ENCODE results near the gene MSL2. TPM values are rescaled to one million over a fixed set of nuclear protein-coding genes. Genes with fewer than 3 reads are reported as not detected.
A peak's percentile ranks its signal among the peaks of the same experiment; 100 is the strongest.
"Not testable (repeated sequence)": the region's sequence is repeated elsewhere in the genome, so short reads cannot be mapped to it uniquely, and the experiment has no call there.

The MSL2 gene
- total RNA-seq, 1 experiment from 2014 or later = 28.5 TPM

GRCh38 chr3:136146981-136147729 is 49.0 kb downstream of the MSL2 start:
- peaks cover 33% of the 10 kb centered on the region for H3K4me1 ChIP-seq
- no peaks in the 10 kb centered on the region for H3K27me3 Mint-ChIP-seq (ENCODE audit: insufficient read depth, unreplicated experiment)
- H3K27me3 ChIP-seq (replicated peaks; ENCODE audit: control insufficient read depth, insufficient read depth, low read length) = no peaks in the 10 kb centered on the region
- CTCF ChIA-PET = no interaction called here
- TF ChIP-seq CTCF (IDR thresholded peaks at IDR 0.05; ENCODE audit: insufficient read depth in 1 of 2, low read depth in 1 of 2, low read length in 1 of 2, severe bottlenecking in 1 of 2, unreplicated experiment in 1 of 2) = no peak
- DNase-seq = no peak
- intact Hi-C loops (cut with micrococcal nuclease; ENCODE audit: unreplicated experiment) = loop anchor here (1.0 to 5.0 kb wide), 2 partner anchors 49 to 105 kb away; partner anchors contain the start of genes MSL2 and PCCB
- H3K4me3 ChIP-seq (ENCODE audit: low read depth, low read length) = no peak overlapping the region
- H3K9me3 ChIP-seq = no peaks in the 10 kb centered on the region
- H3K4me1 Mint-ChIP-seq (ENCODE audit: low read depth, unreplicated experiment) = peaks cover 35% of the 10 kb centered on the region
- H3K36me3 Mint-ChIP-seq (ENCODE audit: insufficient read depth, unreplicated experiment) = peaks cover 66% of the 10 kb centered on the region
- H3K36me3 ChIP-seq (ENCODE audit: control insufficient read depth, insufficient read depth, low read length) = no peaks in the 10 kb centered on the region
- no TSS peak for BruUV-seq (replicated peaks)
- POLR2A ChIA-PET = no interaction called here
- H3K4me3 Mint-ChIP-seq (ENCODE audit: unreplicated experiment) = no peak overlapping the region
- H3K27ac Mint-ChIP-seq (ENCODE audit: unreplicated experiment) = peak overlapping the region; percentile 23
- no peaks in the 10 kb centered on the region for H3K9me3 Mint-ChIP-seq (ENCODE audit: unreplicated experiment)

- intact Hi-C loops (cut with micrococcal nuclease; ENCODE audit: unreplicated experiment); H3K27me3 ChIP-seq (replicated peaks; ENCODE audit: control insufficient read depth, insufficient read depth, low read length); H3K36me3 ChIP-seq (ENCODE audit: control insufficient read depth, insufficient read depth, low read length); DNase-seq; H3K27me3 Mint-ChIP-seq (ENCODE audit: insufficient read depth, unreplicated experiment); H3K9me3 Mint-ChIP-seq (ENCODE audit: unreplicated experiment); H3K9me3 ChIP-seq; H3K27ac Mint-ChIP-seq (ENCODE audit: unreplicated experiment); CTCF ChIA-PET; H3K4me3 ChIP-seq (ENCODE audit: low read depth, low read length); BruUV-seq (replicated peaks); H3K4me3 Mint-ChIP-seq (ENCODE audit: unreplicated experiment); POLR2A ChIA-PET: not testable (repeated sequence)
- H3K4me1 ChIP-seq = peaks cover 31% of the 10 kb centered on the region
- Mint-ChIP-seq H3K36me3 (ENCODE audit: insufficient read depth, unreplicated experiment) (peaks cover 56% of the 10 kb centered on the region), H3K4me1 (ENCODE audit: low read depth, unreplicated experiment) (peaks cover 35% of the 10 kb centered on the region)
Observed at GRCh38 chr3:136144397-136144796, 51.7 kb downstream of the MSL2 start.

GRCh38 chr3:136142592-136142991 is 53.5 kb downstream of the MSL2 start:
- Mint-ChIP-seq H3K4me1 (ENCODE audit: low read depth, unreplicated experiment) (peaks cover 28% of the 10 kb centered on the region), H3K27me3 (ENCODE audit: insufficient read depth, unreplicated experiment) (no peaks in the 10 kb centered on the region), H3K27ac (ENCODE audit: unreplicated experiment) (no peak overlapping the region), H3K36me3 (ENCODE audit: insufficient read depth, unreplicated experiment) (peaks cover 43% of the 10 kb centered on the region), H3K9me3 (ENCODE audit: unreplicated experiment) (no peaks in the 10 kb centered on the region), H3K4me3 (ENCODE audit: unreplicated experiment) (no peak overlapping the region)
- no TSS peak for BruUV-seq (replicated peaks)
- H3K36me3 ChIP-seq (ENCODE audit: control insufficient read depth, insufficient read depth, low read length) = no peaks in the 10 kb centered on the region
- H3K9me3 ChIP-seq = no peaks in the 10 kb centered on the region
- H3K27me3 ChIP-seq (replicated peaks; ENCODE audit: control insufficient read depth, insufficient read depth, low read length) = no peaks in the 10 kb centered on the region
- POLR2A ChIA-PET = interaction anchor here (1.0 kb wide), 1 partner anchor 1768 kb away, joined by 3 read pairs; the partner anchor contains the start of gene AMOTL2
- H3K4me3 ChIP-seq (ENCODE audit: low read depth, low read length) = no peak overlapping the region
- intact Hi-C loops (cut with micrococcal nuclease; ENCODE audit: unreplicated experiment) = no loop called here
- no peak for TF ChIP-seq CTCF (IDR thresholded peaks at IDR 0.05; ENCODE audit: insufficient read depth in 1 of 2, low read depth in 1 of 2, low read length in 1 of 2, severe bottlenecking in 1 of 2, unreplicated experiment in 1 of 2)
- DNase-seq = peak in 1 of 2 experiments; percentile 30
- CTCF ChIA-PET = no interaction called here
- peaks cover 20% of the 10 kb centered on the region for H3K4me1 ChIP-seq

All from Caco-2 (cell line).